Activated CD4-positive, alpha-beta T cell treated with anti-CD3 and anti-CD28 coated beads, Interleukin-2, amount 10 ng/mL, durations not matched to agents 24 days and 14 days (primary cell): ENCODE data around the gene BCL7C. TPM values are rescaled to one million over a fixed set of nuclear protein-coding genes. Genes with fewer than 3 reads are reported as not detected.
A peak's percentile ranks its signal among the peaks of the same experiment; 100 is the strongest.

ENCODE experiments used
- DNase-seq: peaks from one replicate; pipeline ENCODE4 v3.0.0; 2022
- H3K27ac Mint-ChIP-seq: one replicate; pipeline ENCODE4 v1.8.0; 2022; ENCODE audit warnings: mild to moderate bottlenecking, mixed read lengths
- H3K27me3 Mint-ChIP-seq: one replicate; pipeline ENCODE4 v1.8.0; 2022; ENCODE audit warnings: mixed read lengths
- H3K36me3 Mint-ChIP-seq: one replicate; pipeline ENCODE4 v1.8.0; 2022; ENCODE audit warnings: low read depth, mild to moderate bottlenecking, mixed read lengths
- H3K4me1 Mint-ChIP-seq: one replicate; pipeline ENCODE4 v1.8.0; 2021; ENCODE audit warnings: mixed read lengths
- H3K4me3 Mint-ChIP-seq: one replicate; pipeline ENCODE4 v1.8.0; 2022; ENCODE audit warnings: mild to moderate bottlenecking, moderate library complexity, mixed read lengths
- H3K9me3 Mint-ChIP-seq: one replicate; pipeline ENCODE4 v1.8.0; 2021; ENCODE audit warnings: mixed read lengths
- intact Hi-C: fragments of 100-400 bp; cut with micrococcal nuclease; formaldehyde crosslinking; loops from one replicate; pipeline ENCODE4 v1.15.1; 2023
- total RNA-seq: library from RNA; stranded (reverse); gene quantifications from 2 replicates; pipeline ENCODE4 v1.2.3, GENCODE V29; 2022

The BCL7C gene
- total RNA-seq, 1 donor from 2014 or later, result 24.5 TPM

DNA sequence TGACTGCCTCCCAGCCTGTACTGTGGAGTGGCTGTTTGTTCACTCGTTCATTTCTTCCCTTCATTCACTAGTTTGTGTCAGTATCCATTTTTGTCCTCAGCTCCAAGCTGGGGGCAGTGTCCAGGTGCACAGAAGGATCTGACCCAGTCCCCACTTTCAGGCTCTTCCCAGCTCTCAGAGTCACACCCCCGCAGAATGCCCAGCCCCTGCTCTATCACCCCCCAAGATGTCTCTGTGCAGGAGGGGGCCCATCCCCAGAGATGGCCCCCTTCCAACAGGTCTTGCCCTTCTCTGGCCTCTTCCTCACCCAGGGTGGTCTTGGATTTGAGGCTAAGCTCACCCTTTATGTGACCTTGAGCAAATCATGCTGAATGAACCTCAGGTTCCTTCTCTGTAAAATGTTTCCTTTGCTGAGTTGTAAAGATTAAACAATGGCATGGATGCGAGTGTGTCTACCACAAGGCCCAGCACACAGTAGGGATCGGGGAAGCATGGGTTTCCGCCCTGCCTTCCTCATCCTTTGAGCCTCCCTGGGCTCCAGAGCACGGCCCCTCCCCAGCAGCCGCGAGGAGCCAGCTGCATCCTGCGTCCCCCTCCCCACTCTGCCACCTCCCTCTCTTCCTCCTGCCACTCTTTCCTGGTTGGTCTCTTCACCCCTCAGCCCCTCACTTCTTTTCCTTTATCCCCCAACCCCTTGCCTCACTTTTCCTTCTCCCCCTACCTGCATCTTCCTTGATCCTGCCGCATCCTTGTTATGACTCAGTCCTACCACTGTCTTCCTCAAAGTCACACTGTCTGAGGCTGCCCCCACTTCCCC is 32.3 kb upstream of the BCL7C start:
- peaks cover 27% of the 10 kb centered on the region for H3K4me1 Mint-ChIP-seq
- H3K27me3 Mint-ChIP-seq, result no peaks in the 10 kb centered on the region
- H3K27ac Mint-ChIP-seq, result peak overlapping the region; percentile 67
- DNase-seq, result no peak
- H3K4me3 Mint-ChIP-seq, result peak overlapping the region; percentile 53
- intact Hi-C loops, result no loop called here
- no peaks in the 10 kb centered on the region for H3K9me3 Mint-ChIP-seq
- peaks cover 15% of the 10 kb centered on the region for H3K36me3 Mint-ChIP-seq

DNA sequence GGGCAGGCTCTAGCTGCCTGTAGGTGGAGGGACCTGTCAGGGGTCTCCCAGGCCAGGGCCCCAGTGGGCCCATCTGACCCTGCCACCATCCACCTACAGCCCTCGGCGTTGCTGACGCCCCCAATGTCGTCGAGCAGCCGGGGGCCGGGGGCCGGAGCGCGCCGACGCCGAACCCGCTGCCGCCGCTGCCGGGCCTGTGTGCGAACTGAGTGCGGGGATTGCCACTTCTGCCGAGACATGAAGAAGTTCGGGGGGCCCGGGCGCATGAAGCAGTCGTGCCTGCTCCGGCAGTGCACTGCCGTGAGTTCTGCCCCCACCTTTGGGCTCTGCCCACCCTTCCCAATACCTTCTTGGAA is 31.7 kb upstream of the BCL7C start:
- H3K27ac Mint-ChIP-seq, result no peak overlapping the region
- no peaks in the 10 kb centered on the region for H3K27me3 Mint-ChIP-seq
- H3K36me3 Mint-ChIP-seq, result peaks cover 10% of the 10 kb centered on the region
- H3K4me1 Mint-ChIP-seq, result peaks cover 29% of the 10 kb centered on the region
- H3K9me3 Mint-ChIP-seq, result no peaks in the 10 kb centered on the region
- DNase-seq, result no peak
- intact Hi-C loops, result no loop called here
- peak overlapping the region; percentile 53 for H3K4me3 Mint-ChIP-seq

DNA sequence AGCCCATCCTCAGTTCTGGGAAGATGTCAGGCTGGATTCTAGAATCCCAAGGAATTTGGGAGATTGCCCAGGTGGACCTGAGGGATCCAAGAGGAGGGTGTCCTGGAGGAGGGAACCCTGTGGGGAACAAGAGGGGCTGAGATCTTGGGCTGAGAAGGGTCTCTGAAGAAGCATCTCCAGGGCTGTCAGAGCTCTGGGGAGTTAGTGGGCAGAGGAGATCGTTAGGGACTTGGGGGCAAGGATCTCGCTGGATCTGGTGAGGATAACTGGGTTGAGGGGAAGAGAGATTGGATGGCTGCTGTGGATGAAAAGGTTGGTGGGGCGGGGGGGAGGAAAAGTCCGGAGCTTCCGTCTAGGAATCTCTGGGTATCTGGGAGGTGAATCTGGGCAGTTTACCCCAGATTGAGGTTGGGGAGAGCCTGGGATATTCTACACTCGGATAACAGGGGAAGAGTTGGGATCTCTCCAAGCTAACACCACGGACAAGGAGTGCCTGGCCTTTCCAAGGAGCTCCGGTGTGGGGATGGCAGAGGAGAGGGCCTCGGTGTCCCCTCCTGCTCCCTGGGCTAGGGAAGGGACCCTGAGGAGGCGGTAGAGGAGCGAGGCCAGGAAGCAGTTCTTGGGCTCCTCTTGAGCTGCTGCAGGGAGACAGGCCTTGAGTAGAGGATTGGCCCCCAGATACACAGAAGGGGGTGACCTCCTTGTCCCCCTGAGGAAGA is 31.2 kb upstream of the BCL7C start:
- H3K4me1 Mint-ChIP-seq, result peaks cover 29% of the 10 kb centered on the region
- intact Hi-C loops, result no loop called here
- peak overlapping the region; percentile 88 for H3K4me3 Mint-ChIP-seq
- H3K27me3 Mint-ChIP-seq, result no peaks in the 10 kb centered on the region
- no peaks in the 10 kb centered on the region for H3K9me3 Mint-ChIP-seq
- H3K27ac Mint-ChIP-seq, result peak overlapping the region; percentile 32
- DNase-seq, result no peak
- H3K36me3 Mint-ChIP-seq, result peaks cover 9% of the 10 kb centered on the region

DNA sequence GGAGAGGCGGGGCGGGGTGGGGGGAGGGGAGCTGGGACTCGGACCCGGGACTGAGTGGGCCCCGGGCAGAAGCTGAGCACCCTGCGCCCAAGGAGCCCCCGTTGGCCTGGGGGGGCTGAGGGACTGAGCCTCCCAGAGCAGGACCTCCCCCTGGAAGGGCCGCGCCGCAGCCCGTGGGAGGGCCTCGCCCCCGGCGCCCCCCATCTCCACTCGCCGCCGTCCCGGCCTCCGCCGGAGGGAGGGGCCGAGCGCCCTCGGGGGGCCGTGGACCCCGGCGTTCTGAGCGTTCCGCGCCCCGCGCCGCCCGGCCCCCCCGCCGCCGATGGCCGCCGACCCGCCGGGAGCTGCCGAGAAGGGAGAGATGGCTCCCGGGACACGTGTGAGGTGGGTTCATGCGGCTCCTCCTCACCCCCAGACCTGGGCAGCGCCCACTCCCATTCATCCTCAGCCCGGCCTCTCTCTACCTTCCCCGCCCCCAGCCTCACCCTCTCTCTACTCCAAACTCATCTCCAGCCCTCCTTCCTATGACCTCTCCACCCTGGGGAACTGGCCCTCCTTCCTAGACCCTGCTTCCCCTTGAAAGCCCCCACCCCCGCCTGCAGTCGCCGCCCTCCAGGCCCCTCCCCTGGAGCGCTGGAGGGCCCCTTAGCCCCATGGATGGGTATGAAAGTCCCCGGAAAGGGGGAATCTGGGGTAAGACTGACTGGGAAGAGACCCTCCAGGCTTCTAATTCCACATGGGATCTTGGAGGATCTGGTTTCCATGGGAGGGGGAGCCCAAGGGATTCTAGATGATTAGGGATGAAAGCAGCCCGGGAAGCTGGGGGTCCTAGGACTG is 30.4 kb upstream of the BCL7C start:
- Mint-ChIP-seq H3K4me1 (peaks cover 29% of the 10 kb centered on the region), H3K4me3 (peak overlapping the region; percentile 88), H3K27ac (peak overlapping the region; percentile 73), H3K9me3 (no peaks in the 10 kb centered on the region), H3K36me3 (peaks cover 9% of the 10 kb centered on the region), H3K27me3 (no peaks in the 10 kb centered on the region)
- peak; percentile 70 for DNase-seq
- intact Hi-C loops, result no loop called here

DNA sequence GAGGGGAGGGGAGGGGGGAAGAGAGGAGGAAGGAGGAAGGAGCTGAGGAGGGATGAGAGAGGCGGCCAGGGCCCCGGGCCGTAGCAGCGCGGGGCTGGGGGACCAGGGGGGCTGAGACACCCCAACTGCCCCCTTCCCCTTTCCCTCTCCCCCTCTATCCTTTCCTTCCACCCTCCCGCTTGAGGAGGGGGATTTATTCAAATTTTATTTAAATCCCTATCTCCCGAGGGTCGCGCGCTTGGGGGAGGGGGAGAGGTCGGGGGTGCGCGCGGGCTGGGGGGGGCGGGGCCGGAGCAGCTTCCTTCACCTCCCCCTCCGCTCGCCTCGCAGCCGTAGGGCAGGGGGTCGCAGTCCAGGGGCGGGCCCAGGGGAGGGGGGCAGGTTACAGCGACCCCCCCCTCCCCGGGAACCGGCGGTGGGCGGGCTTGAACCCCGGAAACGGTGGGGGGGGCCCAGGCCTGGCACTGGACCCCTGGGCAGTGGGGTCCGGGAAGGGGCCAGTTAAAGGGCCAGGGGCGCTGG is 29.7 kb upstream of the BCL7C start, which contains the start of gene FBXL19:
FBXL19 (plus strand) TSS at position 19 of the 522 bp plus-strand sequence. CDS start 2,183 bp downstream, outside the sequence.
- peaks cover 9% of the 10 kb centered on the region for H3K36me3 Mint-ChIP-seq
- DNase-seq, result peak; percentile 73
- intact Hi-C loops, result loop anchor here (1.0 to 2.0 kb wide), 6 partner anchors 110 to 273 kb away; partner anchors contain the start of genes PRR14, STX4, VKORC1 and ZNF646
- peak within 1 kb of the TSS; percentile 100 for H3K4me3 Mint-ChIP-seq
- H3K27me3 Mint-ChIP-seq, result no peaks in the 10 kb centered on the region
- H3K9me3 Mint-ChIP-seq, result no peaks in the 10 kb centered on the region
- peaks cover 29% of the 10 kb centered on the region for H3K4me1 Mint-ChIP-seq
- peak within 1 kb of the TSS; percentile 100 for H3K27ac Mint-ChIP-seq

DNA sequence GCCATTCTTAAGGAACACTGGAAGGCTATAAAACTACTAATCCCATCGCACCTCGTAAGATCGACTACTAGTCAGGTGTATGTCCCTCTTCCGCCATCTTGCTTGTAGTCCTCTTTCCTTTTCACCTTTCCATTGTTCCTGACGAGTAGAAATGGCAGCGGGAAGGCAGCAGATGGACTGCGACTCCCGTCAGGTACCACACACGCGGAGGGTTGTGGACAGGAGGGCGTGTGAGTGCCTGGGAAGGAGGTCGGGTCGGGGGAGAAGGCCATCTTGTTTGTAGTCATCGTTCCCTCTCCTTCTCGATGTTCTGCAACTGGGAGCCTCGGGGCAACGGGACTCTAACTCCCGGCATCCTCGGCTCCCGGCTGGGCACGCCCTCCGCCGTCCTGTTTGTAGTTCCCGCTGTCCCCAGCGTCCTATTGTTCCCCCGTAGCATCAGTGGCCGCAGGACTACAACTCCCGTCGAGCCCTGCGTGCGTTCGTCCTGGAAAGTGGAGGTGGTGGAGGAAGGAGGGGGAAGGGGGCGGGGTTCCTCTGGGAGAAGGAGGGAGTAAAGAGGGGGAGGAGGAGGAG is 29.2 kb upstream of the BCL7C start:
- H3K36me3 Mint-ChIP-seq, result peaks cover 8% of the 10 kb centered on the region
- DNase-seq, result peak; percentile 99
- H3K4me1 Mint-ChIP-seq, result peaks cover 29% of the 10 kb centered on the region
- peak overlapping the region; percentile 100 for H3K4me3 Mint-ChIP-seq
- H3K27me3 Mint-ChIP-seq, result no peaks in the 10 kb centered on the region
- H3K9me3 Mint-ChIP-seq, result no peaks in the 10 kb centered on the region
- H3K27ac Mint-ChIP-seq, result peak overlapping the region; percentile 100
- intact Hi-C loops, result loop anchor here (1.0 to 2.0 kb wide), 15 partner anchors 19 to 272 kb away; partner anchors contain the start of genes CFAP119, FBRS, KAT8 and PRR14

DNA sequence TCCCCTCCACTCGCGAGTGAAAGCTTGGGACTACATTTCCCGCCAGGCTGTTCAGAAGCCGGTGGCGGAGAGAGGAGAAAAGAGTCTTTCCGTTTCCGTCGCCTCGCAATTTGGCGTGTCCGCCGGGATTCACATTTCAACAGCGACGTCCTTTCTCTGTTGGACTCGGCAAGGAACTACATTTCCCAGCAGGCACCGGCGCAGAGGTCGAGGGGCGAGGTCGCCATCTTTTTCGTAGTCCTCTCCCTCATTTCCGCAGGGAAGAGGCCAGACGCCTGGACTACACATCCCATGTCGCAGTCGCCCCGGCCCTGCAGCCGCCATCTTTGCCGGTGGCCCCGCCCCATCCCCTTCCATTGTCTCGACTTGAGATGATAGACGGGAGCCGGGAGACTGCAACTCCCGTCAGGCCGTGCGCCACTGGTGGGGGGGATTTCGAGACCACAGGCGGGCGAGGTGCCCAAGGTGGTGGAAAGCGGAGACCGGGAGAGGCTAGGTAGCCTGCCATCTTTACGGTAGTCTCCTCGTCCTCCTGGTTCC is 28.6 kb upstream of the BCL7C start:
- peaks cover 29% of the 10 kb centered on the region for H3K4me1 Mint-ChIP-seq
- no peaks in the 10 kb centered on the region for H3K27me3 Mint-ChIP-seq
- peak overlapping the region; percentile 100 for H3K27ac Mint-ChIP-seq
- intact Hi-C loops, result loop anchor here (1.0 to 2.0 kb wide), 11 partner anchors 20 to 272 kb away; partner anchors contain the start of genes CFAP119, FBRS, KAT8 and PRR14
- H3K9me3 Mint-ChIP-seq, result no peaks in the 10 kb centered on the region
- H3K36me3 Mint-ChIP-seq, result peaks cover 5% of the 10 kb centered on the region
- peak overlapping the region; percentile 100 for H3K4me3 Mint-ChIP-seq
- peak; percentile 100 for DNase-seq

DNA sequence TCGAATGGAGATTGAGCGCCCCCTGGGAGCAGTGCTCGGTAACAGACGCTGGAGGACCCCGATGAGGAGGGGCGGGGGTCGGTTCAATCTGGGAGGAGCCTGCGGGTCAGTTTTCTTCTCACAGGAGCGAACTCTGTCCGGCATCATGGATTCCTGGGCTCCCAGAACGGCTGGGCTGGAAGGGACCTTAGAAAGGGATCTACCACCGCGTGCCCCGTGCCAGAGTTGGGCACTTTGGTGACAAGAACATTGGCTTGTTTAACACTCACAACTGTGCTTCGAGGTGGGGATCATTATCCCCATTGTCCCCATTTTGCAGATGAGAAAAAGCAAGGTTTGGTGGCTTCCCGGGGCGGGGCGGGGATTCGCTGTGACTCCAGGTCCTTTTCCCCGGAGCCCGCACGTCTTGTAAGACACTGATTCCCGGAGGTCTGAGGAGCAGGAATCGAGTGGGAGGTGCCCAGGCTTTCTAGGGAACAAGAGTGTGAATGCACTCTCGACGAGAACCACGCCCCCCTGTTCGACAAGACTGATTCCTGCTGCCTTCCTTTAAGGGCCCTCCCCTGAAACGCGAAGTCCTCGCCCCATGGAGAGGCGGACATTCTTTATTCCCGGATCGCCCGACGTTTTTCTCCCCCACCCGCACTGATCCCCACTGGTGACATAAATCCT is 28.0 kb upstream of the BCL7C start:
- Mint-ChIP-seq H3K27ac (peak overlapping the region; percentile 100), H3K4me1 (peaks cover 29% of the 10 kb centered on the region), H3K9me3 (no peaks in the 10 kb centered on the region), H3K27me3 (no peaks in the 10 kb centered on the region), H3K4me3 (peak overlapping the region; percentile 100), H3K36me3 (peaks cover 5% of the 10 kb centered on the region)
- peak; percentile 96 for DNase-seq
- intact Hi-C loops, result loop anchor here (1.0 to 2.0 kb wide), 12 partner anchors 20 to 271 kb away; partner anchors contain the start of genes CFAP119, FBRS, KAT8 and PRR14

DNA sequence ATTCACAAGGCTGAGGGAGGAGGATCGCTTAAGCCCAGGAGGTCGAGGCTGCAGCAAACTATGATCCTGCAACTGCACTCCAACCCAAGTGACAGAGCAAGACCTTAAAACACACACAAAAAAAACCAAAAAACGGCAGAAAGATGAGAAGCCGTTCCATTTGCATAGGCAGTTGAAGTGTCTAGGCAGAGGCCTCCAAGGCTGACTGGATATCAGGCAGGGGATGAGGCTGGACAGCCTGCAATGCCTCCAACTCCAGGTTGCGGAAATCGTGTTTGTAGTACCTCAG is 27.5 kb upstream of the BCL7C start:
- no peak for DNase-seq
- no peaks in the 10 kb centered on the region for H3K27me3 Mint-ChIP-seq
- no peaks in the 10 kb centered on the region for H3K9me3 Mint-ChIP-seq
- peak overlapping the region; percentile 100 for H3K27ac Mint-ChIP-seq
- H3K4me3 Mint-ChIP-seq, result peak overlapping the region; percentile 100
- H3K36me3 Mint-ChIP-seq, result peaks cover 5% of the 10 kb centered on the region
- intact Hi-C loops, result loop anchor here (1.0 kb wide), 1 partner anchor 77 kb away; no protein-coding TSS in a partner anchor
- peaks cover 24% of the 10 kb centered on the region for H3K4me1 Mint-ChIP-seq

DNA sequence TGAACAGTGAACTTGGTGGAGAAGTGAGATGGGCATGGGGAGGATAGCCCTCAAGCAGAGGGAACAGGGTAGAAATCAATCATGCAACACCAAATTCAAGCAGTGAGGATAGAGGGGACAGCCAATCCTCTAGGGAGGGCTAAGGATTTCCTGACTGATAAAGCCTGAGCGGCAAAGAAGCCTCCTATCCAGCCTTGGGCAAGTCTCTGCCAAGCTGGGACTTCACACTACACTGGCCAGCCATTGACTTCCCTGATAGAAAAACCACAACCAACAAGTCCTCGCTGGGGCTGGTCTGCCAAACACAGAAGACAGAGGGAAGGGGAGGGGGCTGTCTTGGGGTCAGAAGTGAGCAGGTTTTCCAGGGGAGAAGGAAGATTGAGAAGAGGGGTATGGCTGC is 27.0 kb upstream of the BCL7C start:
- peaks cover 19% of the 10 kb centered on the region for H3K4me1 Mint-ChIP-seq
- H3K36me3 Mint-ChIP-seq, result peaks cover 3% of the 10 kb centered on the region
- H3K27ac Mint-ChIP-seq, result no peak overlapping the region
- no peaks in the 10 kb centered on the region for H3K9me3 Mint-ChIP-seq
- intact Hi-C loops, result loop anchor here (1.0 kb wide), 1 partner anchor 77 kb away; no protein-coding TSS in a partner anchor
- H3K27me3 Mint-ChIP-seq, result no peaks in the 10 kb centered on the region
- H3K4me3 Mint-ChIP-seq, result peak overlapping the region; percentile 67
- no peak for DNase-seq

DNA sequence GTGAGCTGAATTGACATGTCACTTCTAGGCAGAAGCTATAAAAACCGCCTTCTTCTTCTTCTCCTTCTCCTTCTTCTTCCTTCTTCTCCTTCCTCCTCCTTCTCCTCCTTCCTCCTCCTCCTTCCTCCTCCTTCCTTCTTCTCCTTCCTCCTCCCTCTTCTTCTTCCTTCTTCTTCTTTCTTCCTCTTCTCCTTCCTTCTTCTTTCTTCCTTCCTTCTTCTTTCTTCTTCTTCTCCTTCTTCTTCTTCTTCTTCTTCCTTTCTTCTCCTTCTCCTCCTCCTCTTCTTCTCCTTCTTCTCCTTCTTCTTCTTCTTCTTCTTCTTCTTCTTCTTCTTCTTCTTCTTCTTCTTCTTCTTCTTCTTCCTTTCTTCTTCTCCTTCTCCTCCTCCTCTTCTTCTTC is 24.7 kb upstream of the BCL7C start:
- DNase-seq, result no peak
- Mint-ChIP-seq H3K27me3 (no peaks in the 10 kb centered on the region), H3K27ac (no peak overlapping the region), H3K9me3 (no peaks in the 10 kb centered on the region), H3K4me1 (peaks cover 12% of the 10 kb centered on the region), H3K36me3 (no peaks in the 10 kb centered on the region), H3K4me3 (no peak overlapping the region)
- intact Hi-C loops, result no loop called here

DNA sequence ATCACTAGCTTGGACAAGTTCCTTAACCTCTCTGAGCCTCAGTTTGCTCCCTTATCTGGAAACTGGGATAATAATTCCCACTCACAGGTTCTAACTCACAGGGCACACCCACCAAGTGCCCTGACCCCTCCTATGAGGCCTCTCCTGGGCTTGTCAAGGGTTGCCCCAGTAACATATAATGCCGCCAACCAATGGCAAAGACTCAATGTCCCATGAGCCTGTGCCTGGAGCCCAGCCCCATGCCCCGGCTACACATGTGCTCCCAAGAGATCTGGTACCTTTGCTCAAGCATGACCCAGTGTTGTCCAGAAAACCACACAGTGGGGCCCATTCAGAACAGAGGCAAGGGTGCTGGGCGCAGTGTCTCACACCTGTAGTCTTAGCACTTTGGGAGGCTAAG is 21.0 kb upstream of the BCL7C start:
- no peaks in the 10 kb centered on the region for H3K27me3 Mint-ChIP-seq
- H3K36me3 Mint-ChIP-seq, result no peaks in the 10 kb centered on the region
- DNase-seq, result no peak
- H3K4me3 Mint-ChIP-seq, result no peak overlapping the region
- no peaks in the 10 kb centered on the region for H3K4me1 Mint-ChIP-seq
- H3K27ac Mint-ChIP-seq, result no peak overlapping the region
- H3K9me3 Mint-ChIP-seq, result no peaks in the 10 kb centered on the region
- intact Hi-C loops, result no loop called here
